BLaER1 treated with 17β-estradiol and CSF1 and Interleukin-3, amounts not matched to agents 10 nM and 100 nM (cell line): ENCODE data around the gene FTO.

Experiments used
- H3K27ac ChIP-seq, 11 experiments: shearing (Covaris generic); formaldehyde crosslinking; 2 replicates each; pipeline ENCODE4 v1.8.1; 2022
- H3K27me3 ChIP-seq, 11 experiments: shearing (Covaris generic); formaldehyde crosslinking; 2 replicates each; pipeline ENCODE4 v1.8.1; 2022
- H3K36me3 ChIP-seq, 11 experiments: shearing (Covaris generic); formaldehyde crosslinking; 2 replicates each; pipeline ENCODE4 v1.8.1; 2022
- H3K4me1 ChIP-seq, 10 experiments: shearing (Covaris generic); formaldehyde crosslinking; 2 replicates each; pipeline ENCODE4 v1.8.1; 2022
- H3K4me2 ChIP-seq, 11 experiments: shearing (Covaris generic); formaldehyde crosslinking; 2 replicates each; pipeline ENCODE4 v1.8.1; 2022
- H3K4me3 ChIP-seq, 10 experiments: shearing (Covaris generic); formaldehyde crosslinking; 2 replicates each; pipeline ENCODE4 v1.8.1; 2022
- H3K9ac ChIP-seq, 11 experiments: shearing (Covaris generic); formaldehyde crosslinking; 2 replicates each; pipeline ENCODE4 v1.8.1; 2022
- H3K9me3 ChIP-seq, 11 experiments: shearing (Covaris generic); formaldehyde crosslinking; replicated peaks in 1 of 11; 2 replicates each; pipeline ENCODE4 v1.8.1; 2022
- H4K20me1 ChIP-seq, 11 experiments: shearing (Covaris generic); formaldehyde crosslinking; 2 replicates each; pipeline ENCODE4 v1.8.1; 2022
- Cebpa-rat ChIP-seq, 11 experiments: shearing (Covaris generic); IDR thresholded peaks; 2 replicates each; pipeline ENCODE4 v1.8.1; 2022

The FTO gene

GRCh38 chr16:53849994-53850393 is 146.0 kb downstream of the FTO start:
- no peaks in the 10 kb centered on the region for H4K20me1 ChIP-seq
- H3K4me3 ChIP-seq: no peak overlapping the region
- H3K36me3 ChIP-seq: peaks cover 0 to 33% (median 8%) of the 10 kb centered on the region in 11 experiments; a peak in 9 of 22 replicates
- peaks cover 16 to 45% (median 40%) of the 10 kb centered on the region in 10 experiments for H3K4me1 ChIP-seq
- H3K27ac ChIP-seq: no peak overlapping the region
- no peaks in the 10 kb centered on the region for H3K27me3 ChIP-seq
- peaks cover 7 to 16% (median 11%) of the 10 kb centered on the region in 11 experiments; a peak in 19 of 22 replicates for H3K9me3 ChIP-seq
- TF ChIP-seq Cebpa-rat (IDR thresholded peaks at IDR 0.05): no peak
- H3K4me2 ChIP-seq: peak overlapping the region in 10 of 11 experiments; percentile 2 to 74 (median 62); a peak in 18 of 22 replicates
- H3K9ac ChIP-seq: no peak overlapping the region

- Histone ChIP-seq H3K9me3 (peaks cover 7 to 16% (median 11%) of the 10 kb centered on the region in 11 experiments; a peak in 19 of 22 replicates), H3K4me2 (no peak overlapping the region), H3K4me3 (no peak overlapping the region), H3K36me3 (peaks cover 0 to 16% (median 7%) of the 10 kb centered on the region in 11 experiments; a peak in 8 of 22 replicates), H3K9ac (no peak overlapping the region), H3K27me3 (no peaks in the 10 kb centered on the region), H3K4me1 (peaks cover 5 to 29% (median 27%) of the 10 kb centered on the region in 10 experiments; a peak in 19 of 20 replicates), H3K27ac (no peak overlapping the region), H4K20me1 (no peaks in the 10 kb centered on the region)
- peak in 1 of 11 experiments; percentile 24; a peak in 1 of 22 replicates for TF ChIP-seq Cebpa-rat (IDR thresholded peaks at IDR 0.05)
Observed at GRCh38 chr16:53852678-53853077, 148.7 kb downstream of the FTO start.

- peaks cover 0 to 7% (median 5%) of the 10 kb centered on the region in 10 experiments; a peak in 16 of 20 replicates for H3K4me1 ChIP-seq
- H3K27me3 ChIP-seq: no peaks in the 10 kb centered on the region
- no peak for TF ChIP-seq Cebpa-rat (IDR thresholded peaks at IDR 0.05)
- H3K36me3 ChIP-seq: peaks cover 0 to 24% (median 12%) of the 10 kb centered on the region in 11 experiments; a peak in 12 of 22 replicates
- H3K9me3 ChIP-seq: peaks cover 7 to 16% (median 11%) of the 10 kb centered on the region in 11 experiments; a peak in 19 of 22 replicates
- H3K27ac ChIP-seq: no peak overlapping the region
- H3K4me2 ChIP-seq: no peak overlapping the region
- H3K9ac ChIP-seq: no peak overlapping the region
- H4K20me1 ChIP-seq: no peaks in the 10 kb centered on the region
- H3K4me3 ChIP-seq: no peak overlapping the region
Observed at GRCh38 chr16:53855056-53855455, 151.1 kb downstream of the FTO start.

GRCh38 chr16:53855511-53855910 is 151.6 kb downstream of the FTO start:
- H3K4me2 ChIP-seq: no peak overlapping the region
- no peak overlapping the region for H3K27ac ChIP-seq
- no peak overlapping the region for H3K9ac ChIP-seq
- no peaks in the 10 kb centered on the region for H4K20me1 ChIP-seq
- peaks cover 7 to 16% (median 11%) of the 10 kb centered on the region in 11 experiments; a peak in 19 of 22 replicates for H3K9me3 ChIP-seq
- H3K4me3 ChIP-seq: no peak overlapping the region
- peaks cover 0 to 2% (median under 1%) of the 10 kb centered on the region in 10 experiments; a peak in 10 of 20 replicates for H3K4me1 ChIP-seq
- peaks cover 0 to 28% (median 13%) of the 10 kb centered on the region in 11 experiments; a peak in 14 of 22 replicates for H3K36me3 ChIP-seq
- no peaks in the 10 kb centered on the region for H3K27me3 ChIP-seq
- no peak for TF ChIP-seq Cebpa-rat (IDR thresholded peaks at IDR 0.05)

- Histone ChIP-seq H3K9ac (no peak overlapping the region), H3K4me1 (peaks cover 3 to 20% (median 10%) of the 10 kb centered on the region in 10 experiments; a peak in 19 of 20 replicates), H3K4me3 (no peak overlapping the region), H3K27ac (no peak overlapping the region), H3K4me2 (no peak overlapping the region), H3K9me3 (no peaks in the 10 kb centered on the region; a peak in 1 of 22 replicates), H3K36me3 (peaks cover 9 to 33% (median 21%) of the 10 kb centered on the region in 11 experiments; a peak in 17 of 22 replicates), H3K27me3 (no peaks in the 10 kb centered on the region), H4K20me1 (no peaks in the 10 kb centered on the region)
- no peak for TF ChIP-seq Cebpa-rat (IDR thresholded peaks at IDR 0.05)
Observed at GRCh38 chr16:53859995-53860540, 156.1 kb downstream of the FTO start.

- peak overlapping the region in 5 of 11 experiments; percentile 70 to 88 (median 76); a peak in 6 of 22 replicates for H3K4me2 ChIP-seq
- no peak overlapping the region for H3K4me3 ChIP-seq
- no peaks in the 10 kb centered on the region for H3K9me3 ChIP-seq
- H3K36me3 ChIP-seq: peaks cover 7 to 29% (median 14%) of the 10 kb centered on the region in 11 experiments; a peak in 16 of 22 replicates
- peaks cover 0 to 9% (median 0%) of the 10 kb centered on the region in 11 experiments; a peak in 1 of 22 replicates for H4K20me1 ChIP-seq
- TF ChIP-seq Cebpa-rat (IDR thresholded peaks at IDR 0.05): no peak
- peaks cover 9 to 47% (median 21%) of the 10 kb centered on the region in 10 experiments; a peak in 19 of 20 replicates for H3K4me1 ChIP-seq
- H3K9ac ChIP-seq: no peak overlapping the region
- H3K27ac ChIP-seq: peak overlapping the region in 1 of 11 experiments; percentile 75; a peak in 1 of 22 replicates
- no peaks in the 10 kb centered on the region for H3K27me3 ChIP-seq
Observed at GRCh38 chr16:53863861-53864260, 159.9 kb downstream of the FTO start.

- Histone ChIP-seq H3K36me3 (peaks cover 7 to 25% (median 15%) of the 10 kb centered on the region in 11 experiments; a peak in 16 of 22 replicates), H4K20me1 (peaks cover 0 to 9% (median 0%) of the 10 kb centered on the region in 11 experiments; a peak in 1 of 22 replicates), H3K27ac (peak overlapping the region in 8 of 11 experiments; percentile 23 to 77 (median 65); a peak in 15 of 22 replicates), H3K9ac (peak overlapping the region in 4 of 11 experiments; percentile 22 to 41 (median 35); a peak in 6 of 22 replicates), H3K4me2 (peak overlapping the region in 10 of 11 experiments; percentile 4 to 88 (median 70); a peak in 19 of 22 replicates), H3K4me1 (peaks cover 9 to 47% (median 21%) of the 10 kb centered on the region in 10 experiments; a peak in 19 of 20 replicates), H3K4me3 (0 out of 20 replicates have a peak overlapping the region, but pooled peaks of 1 of the 10 experiments have one; percentile 3), H3K9me3 (peaks cover 0 to 2% (median 0%) of the 10 kb centered on the region in 11 experiments; a peak in 6 of 22 replicates), H3K27me3 (no peaks in the 10 kb centered on the region)
- TF ChIP-seq Cebpa-rat (IDR thresholded peaks at IDR 0.05): no peak
Observed at GRCh38 chr16:53864819-53865493, 161.0 kb downstream of the FTO start.

- H3K9me3 ChIP-seq: peaks cover 0 to 7% (median 4%) of the 10 kb centered on the region in 11 experiments; a peak in 7 of 22 replicates
- H3K4me2 ChIP-seq: peak overlapping the region in 10 of 11 experiments; percentile 4 to 88 (median 70); a peak in 19 of 22 replicates
- peaks cover 2 to 28% (median 15%) of the 10 kb centered on the region in 11 experiments; a peak in 16 of 22 replicates for H3K36me3 ChIP-seq
- H3K27ac ChIP-seq: peak overlapping the region in 8 of 11 experiments; percentile 23 to 77 (median 65); a peak in 15 of 22 replicates
- no peak for TF ChIP-seq Cebpa-rat (IDR thresholded peaks at IDR 0.05)
- peaks cover 0 to 9% (median 0%) of the 10 kb centered on the region in 11 experiments; a peak in 1 of 22 replicates for H4K20me1 ChIP-seq
- H3K27me3 ChIP-seq: no peaks in the 10 kb centered on the region
- peak overlapping the region in 4 of 11 experiments; percentile 22 to 41 (median 35); a peak in 5 of 22 replicates for H3K9ac ChIP-seq
- peaks cover 9 to 47% (median 21%) of the 10 kb centered on the region in 10 experiments; a peak in 19 of 20 replicates for H3K4me1 ChIP-seq
- H3K4me3 ChIP-seq: no peak overlapping the region; a peak in 1 of 20 replicates
Observed at GRCh38 chr16:53865494-53865863, 161.5 kb downstream of the FTO start.
